Choroid plexus epithelial cell (primary cell): ENCODE measurements around the gene CEP89.
"Not testable (repeated sequence)": the region's sequence is repeated elsewhere in the genome, so short reads cannot be mapped to it uniquely, and the experiment has no call there.

Source experiments
- DNase-seq: peaks from one replicate; pipeline ENCODE4 v3.0.0-alpha.2; 2010; ENCODE audit warnings: low read depth
- H3K4me3 ChIP-seq: 2 replicates; pipeline ENCODE4 v1.5.1; 2011; ENCODE audit warnings: low read depth, mild to moderate bottlenecking, control low read depth, low read length, moderate library complexity
- CTCF ChIP-seq: conservative IDR thresholded peaks from 2 replicates; pipeline ENCODE4 v1.5.1; 2011; ENCODE audit warnings: low read depth, mild to moderate bottlenecking, control low read depth, inconsistent platforms, low read length, moderate library complexity

CEP89 gene

GRCh38 chr19:32998722-32999121, 27.0 kb upstream of the CEP89 start:
- H3K4me3 ChIP-seq: no peak overlapping the region
- DNase-seq: no peak
- no peak for TF ChIP-seq CTCF

GRCh38 chr19:32997716-32998355, 26.1 kb upstream of the CEP89 start:
- TF ChIP-seq CTCF: no peak
- no peak for DNase-seq
- no peak overlapping the region for H3K4me3 ChIP-seq

GRCh38 chr19:32997061-32997464, 25.3 kb upstream of the CEP89 start:
- not testable (repeated sequence) for H3K4me3 ChIP-seq, DNase-seq

- not testable (repeated sequence) for H3K4me3 ChIP-seq, DNase-seq
Observed at GRCh38 chr19:32995966-32996365, 24.2 kb upstream of the CEP89 start.

GRCh38 chr19:32988724-32989123, 17.0 kb upstream of the CEP89 start:
- H3K4me3 ChIP-seq: no peak overlapping the region
- no peak for TF ChIP-seq CTCF
- no peak for DNase-seq

- not testable (repeated sequence) for DNase-seq, H3K4me3 ChIP-seq
Observed at GRCh38 chr19:32988254-32988653, 16.5 kb upstream of the CEP89 start.

GRCh38 chr19:32982488-32982887, 10.7 kb upstream of the CEP89 start:
- DNase-seq, H3K4me3 ChIP-seq: not testable (repeated sequence)

GRCh38 chr19:32979807-32980206, 8.0 kb upstream of the CEP89 start:
- not testable (repeated sequence) for H3K4me3 ChIP-seq, DNase-seq

- DNase-seq, H3K4me3 ChIP-seq: not testable (repeated sequence)
Observed at GRCh38 chr19:32977813-32978212, 6.1 kb upstream of the CEP89 start.

- H3K4me3 ChIP-seq: no peak overlapping the region
- TF ChIP-seq CTCF: no peak
- peak; percentile 59 for DNase-seq
Observed at GRCh38 chr19:32977280-32977679, 5.5 kb upstream of the CEP89 start.
